HepG2 (cell line): ENCODE results near the gene SAMD8. TPM values are rescaled to one million over a fixed set of nuclear protein-coding genes. Genes with fewer than 3 reads are reported as not detected.

Experiments
- GABPA ChIP-seq, 2 experiments: IDR thresholded peaks; 2 replicates each; pipeline ENCODE4 v1.6.1; 2011 to 2016; ENCODE audit warnings: low read depth in 2 of 2, low read length in 1 of 2, missing biosample characterization in 1 of 2, missing genetic modification characterization in 1 of 2
- HOXA9 ChIP-seq: sonication (generic); formaldehyde crosslinking; IDR thresholded peaks from 2 replicates; pipeline ENCODE4 v1.8.1; 2022; ENCODE audit warnings: missing genetic modification reagents, mild to moderate bottlenecking, moderate library complexity, borderline replicate concordance
- SOX6 ChIP-seq, 2 experiments: fragments of 450-650 bp in 1 of 2; sonication (generic) in 1 of 2; formaldehyde crosslinking in 1 of 2; IDR thresholded peaks; 2 replicates each; pipeline versions ENCODE4 v1.4.0 to v1.6.1; 2017 to 2020; ENCODE audit warnings: antibody characterized with exemption in 1 of 2, mild to moderate bottlenecking in 1 of 2, missing genetic modification reagents in 1 of 2
- U2AF2 ChIP-seq: fragments of 200-400 bp; formaldehyde crosslinking; IDR thresholded peaks from 2 replicates; pipeline ENCODE4 v1.6.1; 2017; ENCODE audit warnings: low read depth, mild to moderate bottlenecking, low read length
- YEATS4 ChIP-seq: sonication (generic); formaldehyde crosslinking; IDR thresholded peaks from 2 replicates; pipeline ENCODE4 v1.4.0; 2020; ENCODE audit warnings: missing genetic modification reagents, borderline replicate concordance
- ZFY ChIP-seq: sonication (generic); formaldehyde crosslinking; IDR thresholded peaks from 2 replicates; pipeline ENCODE4 v1.4.0; 2020; ENCODE audit warnings: missing genetic modification reagents
- ZMYM4 ChIP-seq: sonication (generic); formaldehyde crosslinking; IDR thresholded peaks from 2 replicates; pipeline ENCODE4 v1.8.1; 2023; ENCODE audit warnings: mild to moderate bottlenecking, missing genetic modification reagents
- ZNF383 ChIP-seq: sonication (generic); formaldehyde crosslinking; IDR thresholded peaks from 2 replicates; pipeline ENCODE4 v1.4.0; 2020; ENCODE audit warnings: missing genetic modification reagents, mild to moderate bottlenecking, borderline replicate concordance
- ZNF451 ChIP-seq: sonication (generic); formaldehyde crosslinking; IDR thresholded peaks from 2 replicates; pipeline ENCODE4 v1.5.0; 2020; ENCODE audit warnings: mild to moderate bottlenecking, missing genetic modification reagents
- ZNF644 ChIP-seq: IDR thresholded peaks from 2 replicates; pipeline ENCODE4 v1.6.1; 2016; ENCODE audit warnings: low read depth
- polyA plus RNA-seq, 8 experiments: library from polyadenylated mRNA; depleted of rRNA in 3 of 8; stranded (reverse) in 7 of 8; unstranded in 1 of 8; fragments of >200 nt; fragmentation: Illumina TruSeq in 4 of 8; extraction: Trizol in 4 of 8; gene quantifications; 2 replicates each; pipeline versions ENCODE4 v1.2.1 to v1.2.3, GENCODE V29; 2011 to 2016; ENCODE audit warnings: low read depth in 4 of 8, missing spikeins in 1 of 8, mixed read lengths in 1 of 8; ENCODE audit not compliant: insufficient read depth in 1 of 8
- total RNA-seq, 5 experiments: library from RNA; depleted of rRNA; stranded (reverse); fragments of >200 nt; fragmentation: Illumina TruSeq; extraction: Trizol; gene quantifications; 2 replicates each; pipeline ENCODE4 v1.2.3, GENCODE V29; 2016; ENCODE audit warnings: low read depth in 1 of 5
- TF ChIP-seq, protein P1 (sequence below): sonication (generic); formaldehyde crosslinking; IDR thresholded peaks from 2 replicates; pipeline ENCODE4 v1.5.0; 2020; ENCODE audit warnings: missing genetic modification reagents
- TF ChIP-seq, protein P2 (sequence below): sonication (generic); formaldehyde crosslinking; IDR thresholded peaks from 2 replicates; pipeline ENCODE4 v1.5.0; 2020; ENCODE audit warnings: mild to moderate bottlenecking, missing genetic modification reagents, borderline replicate concordance
- TF ChIP-seq, protein P3 (sequence below): sonication (generic); formaldehyde crosslinking; IDR thresholded peaks from 2 replicates; pipeline ENCODE4 v1.4.0; 2020; ENCODE audit warnings: mild to moderate bottlenecking, low read depth, missing genetic modification reagents
- TF ChIP-seq, protein P4 (sequence below): sonication (generic); formaldehyde crosslinking; IDR thresholded peaks from 2 replicates; pipeline ENCODE4 v1.4.0; 2020; ENCODE audit warnings: missing genetic modification reagents
- TF ChIP-seq, protein P5 (sequence below): sonication (generic); formaldehyde crosslinking; IDR thresholded peaks from 2 replicates; pipeline ENCODE4 v1.8.0; 2022; ENCODE audit warnings: missing genetic modification reagents, mild to moderate bottlenecking, moderate library complexity, borderline replicate concordance
- TF ChIP-seq, protein P6 (sequence below): IDR thresholded peaks from 2 replicates; pipeline ENCODE4 v1.6.1; 2016; ENCODE audit warnings: missing genetic modification reagents, missing compliant biosample characterization

SAMD8 gene
- total and polyA plus RNA-seq, 2 of the 13 experiments (the other 11 are each of a cell fraction or from before 2014, with no cell fraction given): 10.4 to 13.2 TPM

DNA sequence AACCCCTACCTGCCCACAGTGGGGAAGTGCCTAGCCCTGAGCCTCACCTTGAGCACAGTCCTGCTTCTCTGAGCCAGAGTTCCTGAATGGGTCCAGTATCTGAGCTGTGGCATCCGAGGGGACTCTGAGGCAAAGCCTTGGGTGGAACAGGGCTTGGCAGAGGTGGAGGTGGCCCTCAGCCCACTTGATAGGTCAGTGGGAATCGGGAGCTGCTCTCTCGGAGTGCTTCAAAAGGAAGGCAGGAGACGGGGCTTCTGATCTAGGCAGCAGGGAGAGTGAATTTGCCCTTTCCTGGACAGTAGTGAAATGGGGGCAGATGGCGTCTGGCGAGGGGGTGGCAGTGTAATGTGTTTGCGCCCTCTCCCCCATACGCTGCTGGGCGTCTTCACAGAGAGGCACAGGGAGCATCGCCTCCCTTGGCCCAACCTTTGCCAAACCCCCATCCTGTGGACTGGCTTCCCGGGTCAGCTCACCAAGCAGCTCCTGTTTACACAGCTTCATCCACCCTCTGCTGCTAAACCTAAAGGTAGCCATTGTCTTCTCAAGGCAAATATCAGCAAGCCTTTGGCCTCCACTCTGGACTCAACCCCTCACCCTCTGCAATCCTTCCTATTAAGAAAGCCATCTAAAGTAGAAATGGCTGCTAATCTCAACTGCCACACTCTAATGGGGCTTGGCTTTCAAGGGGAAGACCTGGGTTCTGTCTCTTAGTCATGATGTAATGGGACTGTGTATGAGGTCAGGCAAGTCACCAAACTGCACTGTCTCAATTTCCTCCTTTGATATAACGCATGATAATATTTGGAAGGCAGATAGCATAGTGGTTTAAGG is 78.0 kb downstream of the SAMD8 start (continued):
- TF ChIP-seq, protein P1, sequence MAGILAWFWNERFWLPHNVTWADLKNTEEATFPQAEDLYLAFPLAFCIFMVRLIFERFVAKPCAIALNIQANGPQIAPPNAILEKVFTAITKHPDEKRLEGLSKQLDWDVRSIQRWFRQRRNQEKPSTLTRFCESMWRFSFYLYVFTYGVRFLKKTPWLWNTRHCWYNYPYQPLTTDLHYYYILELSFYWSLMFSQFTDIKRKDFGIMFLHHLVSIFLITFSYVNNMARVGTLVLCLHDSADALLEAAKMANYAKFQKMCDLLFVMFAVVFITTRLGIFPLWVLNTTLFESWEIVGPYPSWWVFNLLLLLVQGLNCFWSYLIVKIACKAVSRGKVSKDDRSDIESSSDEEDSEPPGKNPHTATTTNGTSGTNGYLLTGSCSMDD (CRISPR knock-in tag): no peak
- TF ChIP-seq, protein P2, sequence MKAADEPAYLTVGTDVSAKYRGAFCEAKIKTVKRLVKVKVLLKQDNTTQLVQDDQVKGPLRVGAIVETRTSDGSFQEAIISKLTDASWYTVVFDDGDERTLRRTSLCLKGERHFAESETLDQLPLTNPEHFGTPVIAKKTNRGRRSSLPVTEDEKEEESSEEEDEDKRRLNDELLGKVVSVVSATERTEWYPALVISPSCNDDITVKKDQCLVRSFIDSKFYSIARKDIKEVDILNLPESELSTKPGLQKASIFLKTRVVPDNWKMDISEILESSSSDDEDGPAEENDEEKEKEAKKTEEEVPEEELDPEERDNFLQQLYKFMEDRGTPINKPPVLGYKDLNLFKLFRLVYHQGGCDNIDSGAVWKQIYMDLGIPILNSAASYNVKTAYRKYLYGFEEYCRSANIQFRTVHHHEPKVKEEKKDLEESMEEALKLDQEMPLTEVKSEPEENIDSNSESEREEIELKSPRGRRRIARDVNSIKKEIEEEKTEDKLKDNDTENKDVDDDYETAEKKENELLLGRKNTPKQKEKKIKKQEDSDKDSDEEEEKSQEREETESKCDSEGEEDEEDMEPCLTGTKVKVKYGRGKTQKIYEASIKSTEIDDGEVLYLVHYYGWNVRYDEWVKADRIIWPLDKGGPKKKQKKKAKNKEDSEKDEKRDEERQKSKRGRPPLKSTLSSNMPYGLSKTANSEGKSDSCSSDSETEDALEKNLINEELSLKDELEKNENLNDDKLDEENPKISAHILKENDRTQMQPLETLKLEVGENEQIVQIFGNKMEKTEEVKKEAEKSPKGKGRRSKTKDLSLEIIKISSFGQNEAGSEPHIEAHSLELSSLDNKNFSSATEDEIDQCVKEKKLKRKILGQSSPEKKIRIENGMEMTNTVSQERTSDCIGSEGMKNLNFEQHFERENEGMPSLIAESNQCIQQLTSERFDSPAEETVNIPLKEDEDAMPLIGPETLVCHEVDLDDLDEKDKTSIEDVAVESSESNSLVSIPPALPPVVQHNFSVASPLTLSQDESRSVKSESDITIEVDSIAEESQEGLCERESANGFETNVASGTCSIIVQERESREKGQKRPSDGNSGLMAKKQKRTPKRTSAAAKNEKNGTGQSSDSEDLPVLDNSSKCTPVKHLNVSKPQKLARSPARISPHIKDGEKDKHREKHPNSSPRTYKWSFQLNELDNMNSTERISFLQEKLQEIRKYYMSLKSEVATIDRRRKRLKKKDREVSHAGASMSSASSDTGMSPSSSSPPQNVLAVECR (CRISPR knock-in tag): peak; percentile 42; the same call in 1 of the 2 replicates
- no peak for TF ChIP-seq HOXA9 (CRISPR knock-in tag)
- no peak for TF ChIP-seq GABPA (IDR thresholded peaks at IDR 0.05; ENCODE audit: low read depth, low read length)
- TF ChIP-seq GABPA (CRISPR knock-in tag; IDR thresholded peaks at IDR 0.05; ENCODE audit: low read depth): no peak
- TF ChIP-seq ZNF383: no peak
- TF ChIP-seq, protein P3, sequence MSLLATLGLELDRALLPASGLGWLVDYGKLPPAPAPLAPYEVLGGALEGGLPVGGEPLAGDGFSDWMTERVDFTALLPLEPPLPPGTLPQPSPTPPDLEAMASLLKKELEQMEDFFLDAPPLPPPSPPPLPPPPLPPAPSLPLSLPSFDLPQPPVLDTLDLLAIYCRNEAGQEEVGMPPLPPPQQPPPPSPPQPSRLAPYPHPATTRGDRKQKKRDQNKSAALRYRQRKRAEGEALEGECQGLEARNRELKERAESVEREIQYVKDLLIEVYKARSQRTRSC (CRISPR knock-in tag): no peak
- peak; percentile 54 for TF ChIP-seq ZNF644
- TF ChIP-seq YEATS4 (CRISPR knock-in tag): no peak
- TF ChIP-seq ZMYM4 (CRISPR knock-in tag): 0 out of 2 replicates have a peak, but pooled peaks have one; percentile 47
- TF ChIP-seq ZNF451 (CRISPR knock-in tag): no peak
- TF ChIP-seq, protein P4, sequence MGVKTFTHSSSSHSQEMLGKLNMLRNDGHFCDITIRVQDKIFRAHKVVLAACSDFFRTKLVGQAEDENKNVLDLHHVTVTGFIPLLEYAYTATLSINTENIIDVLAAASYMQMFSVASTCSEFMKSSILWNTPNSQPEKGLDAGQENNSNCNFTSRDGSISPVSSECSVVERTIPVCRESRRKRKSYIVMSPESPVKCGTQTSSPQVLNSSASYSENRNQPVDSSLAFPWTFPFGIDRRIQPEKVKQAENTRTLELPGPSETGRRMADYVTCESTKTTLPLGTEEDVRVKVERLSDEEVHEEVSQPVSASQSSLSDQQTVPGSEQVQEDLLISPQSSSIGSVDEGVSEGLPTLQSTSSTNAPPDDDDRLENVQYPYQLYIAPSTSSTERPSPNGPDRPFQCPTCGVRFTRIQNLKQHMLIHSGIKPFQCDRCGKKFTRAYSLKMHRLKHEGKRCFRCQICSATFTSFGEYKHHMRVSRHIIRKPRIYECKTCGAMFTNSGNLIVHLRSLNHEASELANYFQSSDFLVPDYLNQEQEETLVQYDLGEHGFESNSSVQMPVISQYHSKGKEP (CRISPR knock-in tag): no peak
- 0 out of 2 replicates have a peak, but pooled peaks have one; percentile 29 for TF ChIP-seq ZFY
- TF ChIP-seq, protein P5, sequence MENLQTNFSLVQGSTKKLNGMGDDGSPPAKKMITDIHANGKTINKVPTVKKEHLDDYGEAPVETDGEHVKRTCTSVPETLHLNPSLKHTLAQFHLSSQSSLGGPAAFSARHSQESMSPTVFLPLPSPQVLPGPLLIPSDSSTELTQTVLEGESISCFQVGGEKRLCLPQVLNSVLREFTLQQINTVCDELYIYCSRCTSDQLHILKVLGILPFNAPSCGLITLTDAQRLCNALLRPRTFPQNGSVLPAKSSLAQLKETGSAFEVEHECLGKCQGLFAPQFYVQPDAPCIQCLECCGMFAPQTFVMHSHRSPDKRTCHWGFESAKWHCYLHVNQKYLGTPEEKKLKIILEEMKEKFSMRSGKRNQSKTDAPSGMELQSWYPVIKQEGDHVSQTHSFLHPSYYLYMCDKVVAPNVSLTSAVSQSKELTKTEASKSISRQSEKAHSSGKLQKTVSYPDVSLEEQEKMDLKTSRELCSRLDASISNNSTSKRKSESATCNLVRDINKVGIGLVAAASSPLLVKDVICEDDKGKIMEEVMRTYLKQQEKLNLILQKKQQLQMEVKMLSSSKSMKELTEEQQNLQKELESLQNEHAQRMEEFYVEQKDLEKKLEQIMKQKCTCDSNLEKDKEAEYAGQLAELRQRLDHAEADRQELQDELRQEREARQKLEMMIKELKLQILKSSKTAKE: no peak
- TF ChIP-seq, protein P6, sequence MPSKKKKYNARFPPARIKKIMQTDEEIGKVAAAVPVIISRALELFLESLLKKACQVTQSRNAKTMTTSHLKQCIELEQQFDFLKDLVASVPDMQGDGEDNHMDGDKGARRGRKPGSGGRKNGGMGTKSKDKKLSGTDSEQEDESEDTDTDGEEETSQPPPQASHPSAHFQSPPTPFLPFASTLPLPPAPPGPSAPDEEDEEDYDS: no peak; the same call in 1 of the 2 replicates
- no peak for TF ChIP-seq U2AF2
- no peak for TF ChIP-seq SOX6 (IDR thresholded peaks at IDR 0.05)
- TF ChIP-seq SOX6 (CRISPR knock-in tag; IDR thresholded peaks at IDR 0.05): peak; percentile 83
